ENCODE measurements around the gene VPS37C.
"Not testable (repeated sequence)": the region's sequence is repeated elsewhere in the genome, so short reads cannot be mapped to it uniquely, and the experiment has no call there.

The VPS37C gene

DNA sequence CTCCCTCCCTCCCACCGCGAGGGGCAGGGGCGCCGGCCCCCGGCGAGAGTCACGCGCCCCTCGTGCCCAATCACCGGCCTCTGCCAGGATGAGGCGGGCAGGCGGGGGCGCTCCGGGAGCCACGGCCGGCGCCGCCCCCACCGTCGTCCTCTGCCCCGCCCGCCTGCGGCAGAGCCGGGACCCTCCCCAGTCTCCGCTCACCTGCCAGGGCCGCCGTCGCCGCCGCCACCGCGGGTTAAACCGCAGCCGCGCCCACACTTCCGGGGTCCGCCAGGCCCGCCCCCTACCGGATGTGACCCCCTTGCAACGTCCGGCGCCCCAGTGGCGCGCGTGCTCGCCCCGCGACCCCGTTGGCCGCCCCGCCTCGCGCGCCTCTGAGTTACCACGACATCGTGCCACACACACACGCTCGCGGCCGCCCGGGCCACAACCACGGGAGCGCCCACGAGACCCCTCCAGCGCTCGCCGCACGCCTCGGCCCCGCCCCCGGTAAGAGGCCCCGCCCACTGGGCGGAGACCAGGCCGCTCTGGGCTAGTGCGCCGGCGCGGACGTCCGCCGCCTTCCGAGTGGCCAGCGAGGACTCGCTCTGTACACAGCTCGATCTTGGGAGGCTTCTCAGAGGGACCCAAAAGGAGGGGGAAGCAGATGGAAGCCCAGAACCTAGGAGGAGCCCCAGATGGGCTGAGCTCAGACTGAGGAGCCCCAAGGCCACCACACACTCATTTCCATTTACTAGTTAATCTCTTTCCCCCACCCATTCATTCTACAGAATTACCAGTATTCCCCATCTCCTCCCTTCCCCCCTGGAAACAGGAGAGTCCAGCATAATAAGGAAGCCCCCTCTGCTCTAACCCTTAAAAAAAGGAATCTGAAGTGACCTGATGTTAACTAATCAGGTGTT is at the start of gene VPS37C:
Gene VPS37C, minus strand, starts transcription at position 237 of the 902 bp plus-strand sequence. CDS start 22,597 bp downstream, outside the sequence.
- peak; percentile 47 for DNase-seq (ENCODE audit: low read depth, low spot score)

DNA sequence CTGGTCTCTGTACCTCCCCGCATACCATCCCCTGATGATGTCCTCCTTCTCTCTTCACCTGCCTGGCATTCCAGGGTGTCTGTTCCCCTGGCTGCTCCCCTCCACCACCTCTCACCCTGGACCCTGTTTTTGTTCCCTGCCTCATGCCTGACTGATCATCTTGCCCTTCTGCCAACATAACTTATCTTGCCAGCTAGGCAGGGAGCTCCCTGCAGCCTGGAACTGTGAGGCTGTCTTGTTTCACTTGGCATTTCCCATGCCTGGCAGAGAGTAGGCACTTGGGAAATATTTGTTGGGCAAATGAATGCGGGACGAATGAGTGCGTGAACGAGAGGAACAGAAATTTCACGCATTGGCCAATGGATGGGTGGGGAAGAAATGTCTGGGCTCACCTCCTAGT is 49.4 kb upstream of the VPS37C start:
- not testable (repeated sequence) for DNase-seq (ENCODE audit: low read depth, low spot score)

DNA sequence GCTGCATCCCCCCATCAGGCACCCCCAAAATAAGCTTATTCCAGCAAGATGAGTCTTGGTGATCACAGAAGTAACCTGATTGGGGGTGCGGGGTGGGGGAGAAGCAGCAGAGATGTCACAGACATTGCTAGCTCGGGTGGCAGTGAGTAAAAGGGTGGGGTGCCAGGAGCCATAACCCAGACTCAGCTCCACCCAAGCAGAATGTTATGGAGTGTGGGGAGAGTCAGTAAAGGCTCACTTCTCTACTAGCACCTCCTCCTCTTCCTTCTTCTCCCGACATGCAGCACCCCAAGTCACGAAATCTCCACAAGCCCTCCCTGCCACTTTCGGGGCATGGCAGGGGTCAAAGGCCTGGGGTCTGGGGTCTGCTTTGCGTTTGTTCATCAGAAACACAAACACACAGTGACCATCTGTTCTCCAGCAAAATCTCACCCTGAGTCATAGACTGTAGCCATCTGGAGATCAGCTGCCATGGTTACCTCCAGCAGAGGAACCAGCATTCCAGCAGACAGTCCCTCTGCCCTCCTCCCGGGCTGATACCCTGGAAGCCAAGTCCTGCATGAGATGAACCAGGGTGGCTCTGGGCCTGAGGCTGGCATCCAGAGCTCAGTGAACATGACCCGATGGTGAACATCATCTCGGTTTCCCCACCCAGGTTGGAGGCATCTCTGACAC is 46.5 kb upstream of the VPS37C start:
- not testable (repeated sequence) for DNase-seq (ENCODE audit: low read depth, low spot score)

DNA sequence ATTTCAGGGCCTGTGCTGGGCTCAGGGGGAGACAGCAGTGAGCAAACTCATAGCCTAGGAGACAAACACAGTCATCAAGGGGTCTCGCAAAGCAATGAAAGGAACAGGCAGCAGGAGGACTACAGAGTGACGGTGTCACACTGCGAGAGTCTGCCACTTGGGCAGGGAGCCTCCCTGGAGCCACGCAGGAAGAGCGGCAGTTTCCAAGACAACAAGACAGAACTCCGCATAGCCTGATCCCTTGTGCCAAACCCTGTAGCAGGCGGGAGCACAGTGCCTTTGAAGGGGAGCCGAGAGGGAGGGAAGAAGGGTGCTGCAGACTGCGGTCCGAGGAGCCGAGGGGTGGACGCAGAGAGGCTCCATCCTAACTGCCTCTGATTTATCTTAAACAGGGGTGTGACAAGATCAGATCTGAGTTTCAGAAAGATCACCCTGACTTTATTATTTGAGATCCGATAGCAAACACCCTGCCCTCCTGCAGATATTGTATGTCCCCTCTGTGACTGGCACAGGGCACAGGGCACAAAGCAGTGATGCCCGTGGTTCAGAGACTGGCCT is 43.4 kb upstream of the VPS37C start:
- not testable (repeated sequence) for DNase-seq (ENCODE audit: low read depth, low spot score)

DNA sequence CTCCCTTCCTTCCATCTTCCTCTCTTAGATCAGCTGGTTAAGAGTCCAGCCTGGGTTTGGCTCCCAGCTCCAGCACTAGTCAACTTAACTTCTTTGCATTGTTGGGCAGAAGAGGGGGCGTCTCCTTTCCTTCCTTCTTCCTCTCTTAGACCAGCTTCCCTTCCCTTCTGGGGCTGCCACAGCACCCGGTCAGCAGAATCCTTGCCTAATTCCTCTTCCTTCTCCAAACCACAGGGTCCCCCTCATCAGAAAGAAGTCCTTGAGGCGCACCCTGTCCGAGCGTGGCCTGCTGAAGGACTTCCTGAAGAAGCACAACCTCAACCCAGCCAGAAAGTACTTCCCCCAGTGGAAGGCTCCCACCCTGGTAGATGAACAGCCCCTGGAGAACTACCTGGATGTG is 42.6 kb upstream of the VPS37C start:
- DNase-seq (ENCODE audit: low read depth, low spot score), result not testable (repeated sequence)

DNA sequence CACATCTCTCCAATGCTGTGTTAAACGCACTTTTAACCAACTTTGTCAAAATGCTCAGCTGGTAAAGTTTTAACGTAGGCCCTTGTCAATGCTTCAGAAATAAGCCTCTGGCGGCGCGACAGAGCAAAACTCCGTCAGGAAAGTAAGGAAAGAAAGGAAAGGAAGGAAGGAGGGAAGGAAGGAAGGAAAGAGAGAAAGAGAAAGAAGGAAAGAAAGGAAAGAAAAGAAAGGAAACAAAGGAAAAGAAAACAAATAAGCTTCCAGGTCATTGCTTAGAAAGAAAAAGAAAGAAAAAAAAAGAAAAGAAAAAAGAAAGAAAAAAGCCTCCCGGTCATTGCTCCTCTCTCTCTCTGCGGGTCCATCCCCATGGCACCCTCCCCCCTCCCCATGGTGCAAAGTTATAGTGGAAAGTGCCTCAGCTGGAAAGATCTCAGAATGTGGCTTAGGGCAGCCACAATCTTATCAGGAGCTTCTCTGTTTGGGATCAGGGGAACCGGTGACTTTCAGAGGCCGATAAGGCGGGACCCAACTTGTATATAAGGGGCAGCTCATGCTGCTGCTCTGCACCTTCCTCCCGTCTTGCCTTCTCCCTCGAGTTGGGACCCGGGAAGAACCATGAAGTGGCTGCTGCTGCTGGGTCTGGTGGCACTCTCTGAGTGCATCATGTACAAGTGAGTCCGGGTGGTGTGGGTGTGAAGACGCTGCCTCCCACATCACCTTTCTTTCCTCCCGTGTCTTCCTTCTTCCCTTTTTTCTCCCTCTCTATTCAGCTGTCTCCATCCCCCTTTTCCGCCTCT is 41.9 kb upstream of the VPS37C start, which contains the start of gene PGA3:
Gene PGA3, plus strand, starts transcription at position 566 of the 797 bp plus-strand sequence. Its CDS starts 50 bp downstream, at position 616.
- DNase-seq (ENCODE audit: low read depth, low spot score), result not testable (repeated sequence)

DNA sequence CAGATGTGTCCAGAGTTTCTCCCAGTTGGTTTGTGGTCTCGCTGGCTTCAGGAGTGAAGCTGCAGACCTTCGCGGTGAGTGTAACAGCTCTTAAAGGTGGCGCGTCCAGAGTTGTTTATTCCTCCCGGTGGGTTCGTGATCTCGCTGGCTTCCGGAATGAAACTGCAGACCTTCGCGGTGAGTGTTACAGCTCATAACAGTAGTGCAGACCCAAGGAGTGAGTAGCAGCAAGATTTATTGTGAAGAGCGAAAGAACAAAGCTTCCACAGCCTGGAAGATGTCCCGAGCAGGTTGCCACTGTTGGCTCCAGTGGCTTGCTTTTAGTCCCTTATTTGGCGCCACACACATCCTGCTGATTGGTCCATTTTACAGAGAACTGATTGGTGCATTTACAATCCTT is 40.2 kb upstream of the VPS37C start:
- no peak for DNase-seq (ENCODE audit: low read depth, low spot score)

DNA sequence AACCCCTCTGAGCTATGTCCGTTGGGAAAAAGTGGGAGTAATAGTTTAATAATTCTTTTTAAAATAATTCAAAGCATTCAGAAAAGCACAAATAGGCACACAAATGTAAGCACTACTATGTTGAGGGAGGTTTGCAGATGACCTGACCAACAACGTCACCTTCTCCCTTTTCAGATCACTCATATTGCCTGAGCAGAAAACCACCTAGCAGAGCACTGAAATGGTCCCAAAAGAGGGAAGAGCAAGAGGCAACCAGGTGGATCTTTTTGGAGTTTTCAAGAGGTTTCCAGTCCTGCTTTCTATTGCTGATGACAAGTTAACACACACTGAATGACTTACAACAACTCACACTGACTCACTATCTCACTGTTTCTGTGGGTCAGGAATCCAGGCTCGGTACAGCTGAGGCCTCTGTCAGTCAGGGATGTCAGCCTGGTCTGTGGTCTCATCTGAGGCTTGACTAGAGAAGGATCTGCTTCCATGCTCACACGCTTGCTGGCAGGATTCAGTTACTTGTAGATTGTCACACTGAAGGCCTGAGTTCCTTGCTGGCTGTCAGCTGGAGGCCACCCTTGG is 37.8 kb upstream of the VPS37C start:
- no peak for DNase-seq (ENCODE audit: low read depth, low spot score)

DNA sequence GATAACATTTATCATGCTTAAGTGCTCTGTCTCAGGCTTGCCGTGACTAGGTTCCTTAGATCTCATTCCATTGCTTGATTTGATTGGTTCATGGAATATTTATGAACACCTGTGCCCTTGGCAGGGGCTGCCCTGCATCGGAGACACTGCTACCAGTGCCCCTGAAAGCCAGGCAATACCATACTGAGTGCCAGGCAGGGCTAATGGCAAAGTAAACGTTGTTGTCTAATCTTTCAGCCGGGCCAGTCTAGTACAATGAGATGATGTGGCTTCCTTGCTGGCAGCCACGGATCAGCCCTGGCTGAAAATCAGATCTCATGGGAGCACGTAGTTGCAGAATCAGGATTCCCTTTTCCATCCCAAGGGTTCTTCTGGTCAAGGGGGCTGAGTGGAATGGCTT is 37.1 kb upstream of the VPS37C start:
- DNase-seq (ENCODE audit: low read depth, low spot score), result no peak

DNA sequence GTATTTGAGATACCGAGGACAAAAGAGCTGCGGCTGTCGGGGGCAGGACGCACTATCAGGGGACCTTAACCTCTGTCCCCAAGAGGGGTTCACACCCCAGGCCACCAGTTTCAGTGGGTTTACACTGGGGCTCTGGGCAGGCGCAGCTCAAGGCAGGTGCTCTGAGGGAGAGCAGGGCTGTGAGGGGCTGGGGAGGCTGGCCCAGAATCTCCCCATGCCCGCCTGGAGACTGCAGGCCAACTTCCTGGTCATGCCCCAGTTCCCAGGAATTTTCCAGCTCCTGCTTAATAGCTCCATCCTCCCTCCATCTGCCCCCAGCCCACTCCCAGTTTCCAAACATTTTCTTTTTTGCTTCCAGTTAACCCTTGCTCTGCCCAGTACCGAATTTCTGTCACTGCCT is 34.5 kb upstream of the VPS37C start:
- no peak for DNase-seq (ENCODE audit: low read depth, low spot score)

DNA sequence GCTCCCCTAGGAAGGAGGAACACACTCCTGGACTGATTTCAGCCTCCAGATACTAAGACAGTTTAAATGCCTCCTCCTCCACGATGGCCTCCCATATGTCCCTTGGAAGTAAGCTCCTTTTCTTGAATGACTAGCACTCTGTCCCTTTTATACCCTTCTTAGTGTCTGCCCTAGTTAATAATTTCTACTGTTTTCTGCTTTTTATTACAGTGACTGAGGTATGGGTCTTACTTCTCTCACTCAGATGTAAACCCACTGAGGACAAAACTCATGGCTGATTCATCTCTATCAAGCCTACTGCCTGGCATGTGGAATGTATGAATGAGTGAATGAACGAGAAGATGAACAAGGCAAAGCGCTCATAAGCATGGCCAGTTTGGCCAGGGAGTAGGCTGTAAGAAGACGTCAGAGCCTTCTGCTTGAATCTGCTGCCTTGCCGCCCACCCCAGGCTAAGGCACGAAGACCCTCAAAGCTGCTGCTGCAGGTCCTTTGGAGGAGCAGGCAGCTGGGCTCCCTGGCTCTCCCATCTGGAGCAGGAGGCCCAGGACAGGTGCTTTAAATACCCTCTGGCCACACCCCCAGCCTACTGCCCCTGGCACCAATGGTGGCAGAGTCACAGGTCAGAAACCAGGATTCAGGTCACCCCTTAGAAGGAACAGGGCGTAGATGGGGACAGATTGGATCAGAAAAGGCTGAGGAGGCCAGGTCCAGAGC is 33.9 kb upstream of the VPS37C start:
- DNase-seq (ENCODE audit: low read depth, low spot score), result no peak

DNA sequence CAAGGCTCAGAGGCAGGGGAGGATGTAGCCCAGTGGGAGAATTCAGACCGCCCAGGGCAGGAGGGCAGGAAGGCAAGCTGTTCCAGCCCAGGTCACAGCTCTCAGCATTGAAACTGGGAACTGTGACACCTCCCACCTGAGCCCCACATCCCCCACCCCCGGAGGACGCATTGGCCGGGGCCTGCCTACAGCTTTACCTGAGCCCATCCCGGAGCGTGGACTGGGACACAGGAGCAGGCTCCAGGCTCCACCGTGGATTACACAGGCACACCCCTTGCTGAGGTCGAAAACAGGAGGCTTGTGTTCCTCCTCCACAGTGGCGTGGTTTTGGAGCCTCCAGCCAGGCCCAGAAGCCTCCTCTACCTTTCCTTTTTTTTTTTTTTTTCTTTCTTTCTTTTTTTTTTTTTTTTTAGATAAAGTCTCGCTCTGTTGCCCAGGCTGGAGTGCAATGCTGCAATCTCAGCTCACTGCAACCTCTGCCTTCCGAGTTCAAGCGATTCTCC is 33.0 kb upstream of the VPS37C start:
- no peak for DNase-seq (ENCODE audit: low read depth, low spot score)

DNA sequence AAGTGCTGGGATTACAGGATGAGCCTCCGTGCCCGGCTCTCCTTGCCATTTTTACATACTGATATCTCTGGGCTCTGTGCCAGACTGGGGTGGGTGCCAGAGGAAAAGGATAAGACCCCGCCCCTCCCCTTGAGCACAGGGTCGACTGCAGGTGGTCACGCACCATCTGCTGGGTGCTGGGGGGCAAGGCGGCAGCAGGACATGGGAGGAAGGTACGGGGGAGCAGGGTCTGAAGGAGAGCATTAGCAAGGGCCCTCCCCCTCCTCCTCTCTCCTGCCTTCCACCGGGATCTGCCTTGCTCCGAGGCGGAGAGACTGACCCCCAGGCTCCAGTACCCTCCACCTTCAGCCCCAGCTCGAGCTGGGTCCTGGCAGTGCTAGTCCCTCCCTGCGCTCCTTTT is 32.4 kb upstream of the VPS37C start:
- no peak for DNase-seq (ENCODE audit: low read depth, low spot score)

DNA sequence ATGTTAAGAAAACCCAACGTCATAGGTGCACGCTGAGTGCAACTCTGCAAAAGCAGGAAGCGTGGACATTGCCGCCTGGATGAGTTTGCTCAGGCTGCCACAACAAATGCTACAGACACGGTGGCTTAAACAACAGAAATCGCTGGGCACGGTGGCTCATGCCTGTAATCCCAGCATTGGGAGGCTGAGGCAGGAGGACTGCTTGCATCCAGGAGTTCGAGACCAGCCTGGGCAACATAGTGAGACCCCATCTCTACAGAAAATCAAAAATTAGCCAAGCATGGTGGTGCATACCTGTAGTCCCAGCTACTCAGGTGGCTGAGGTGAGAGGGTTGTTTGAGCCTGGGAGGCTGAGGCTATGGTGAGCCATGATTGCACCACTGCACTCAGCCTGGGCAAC is 28.7 kb upstream of the VPS37C start:
- no peak for DNase-seq (ENCODE audit: low read depth, low spot score)

DNA sequence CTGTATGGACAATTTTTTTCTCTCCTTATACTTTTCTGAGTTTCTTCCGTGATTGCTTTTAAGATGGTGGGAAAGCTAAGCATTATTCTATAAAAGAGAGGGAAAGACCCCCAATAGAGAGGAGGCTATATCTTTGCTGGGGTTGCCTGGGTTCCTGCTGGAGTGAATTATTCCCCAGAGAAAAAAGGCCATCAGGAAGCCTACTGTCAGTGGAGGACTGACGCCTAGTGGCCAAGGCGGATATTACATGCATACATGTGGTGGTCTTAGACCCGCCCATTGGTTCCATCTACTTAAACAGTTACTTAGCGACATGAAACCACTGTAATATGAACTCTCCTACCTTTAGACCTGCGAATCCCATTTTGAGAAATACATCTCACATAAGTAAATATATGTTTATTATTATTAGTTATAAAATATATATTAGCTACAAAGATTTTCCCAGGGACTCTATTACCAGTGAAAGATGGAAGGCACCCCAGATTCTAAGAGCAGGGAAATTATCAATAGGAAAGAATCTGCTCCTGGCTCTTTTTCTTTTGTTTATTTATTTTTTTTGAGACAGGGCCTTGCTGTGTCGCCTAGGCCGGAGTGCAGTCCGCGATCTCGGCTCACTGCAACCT is 26.4 kb upstream of the VPS37C start:
- DNase-seq (ENCODE audit: low read depth, low spot score), result peak; percentile 57

DNA sequence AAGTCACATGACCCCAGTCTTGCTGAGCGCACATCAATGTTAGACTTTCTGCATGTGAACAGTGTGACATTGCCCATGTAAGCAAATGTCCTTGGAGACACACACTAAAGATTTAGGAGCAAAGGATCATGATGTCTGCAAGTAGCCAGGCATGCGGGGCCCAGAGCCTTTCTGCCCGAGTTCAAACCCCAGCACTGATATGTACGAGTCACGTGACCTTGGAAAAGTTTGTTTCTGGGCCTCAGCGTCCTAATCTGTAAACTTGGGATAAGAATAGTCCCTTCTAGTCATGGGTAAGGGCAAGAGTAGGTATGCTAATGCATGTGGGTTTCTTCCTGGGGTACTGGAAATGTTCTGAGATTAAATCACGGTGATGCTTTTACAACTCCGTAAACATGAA is 25.3 kb upstream of the VPS37C start:
- DNase-seq (ENCODE audit: low read depth, low spot score), result no peak

DNA sequence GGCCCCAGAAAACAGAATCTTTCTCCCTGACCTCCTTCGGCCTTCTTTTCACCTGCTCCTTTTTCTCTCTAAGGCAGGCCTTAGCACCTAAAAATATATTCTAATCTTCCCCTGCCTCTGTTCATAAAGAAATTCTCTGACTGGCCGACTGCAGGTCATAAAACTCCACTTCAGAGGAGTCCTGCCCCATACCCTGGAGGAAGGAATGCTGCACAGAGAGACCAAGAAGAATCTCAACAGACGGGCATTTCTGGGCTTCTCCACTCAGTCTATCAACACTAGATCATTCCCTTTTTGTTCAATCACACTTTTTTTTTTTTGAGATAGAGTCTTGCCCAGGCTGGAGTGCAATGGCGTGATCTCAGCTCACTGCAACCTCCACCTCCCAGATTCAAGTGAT is 22.4 kb upstream of the VPS37C start:
- DNase-seq (ENCODE audit: low read depth, low spot score), result no peak

DNA sequence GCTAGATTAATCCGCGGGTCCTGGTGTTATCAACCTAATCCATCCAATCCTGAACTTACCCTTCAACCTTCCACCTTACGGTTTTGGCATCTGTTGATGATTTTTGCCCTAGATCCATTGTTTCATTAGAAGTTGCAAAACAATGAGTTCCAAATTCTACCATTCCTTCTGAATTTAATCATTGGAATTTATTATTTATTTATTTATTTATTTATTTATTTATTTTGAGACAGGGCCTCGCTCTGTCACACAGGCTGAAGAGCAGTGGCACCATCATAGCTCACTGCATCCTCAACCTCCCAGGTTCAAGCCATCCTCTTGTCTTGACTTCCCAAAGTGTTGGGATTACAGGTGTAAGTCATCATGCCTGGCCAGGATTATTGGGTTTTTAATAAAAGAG is 20.3 kb upstream of the VPS37C start:
- DNase-seq (ENCODE audit: low read depth, low spot score), result no peak

DNA sequence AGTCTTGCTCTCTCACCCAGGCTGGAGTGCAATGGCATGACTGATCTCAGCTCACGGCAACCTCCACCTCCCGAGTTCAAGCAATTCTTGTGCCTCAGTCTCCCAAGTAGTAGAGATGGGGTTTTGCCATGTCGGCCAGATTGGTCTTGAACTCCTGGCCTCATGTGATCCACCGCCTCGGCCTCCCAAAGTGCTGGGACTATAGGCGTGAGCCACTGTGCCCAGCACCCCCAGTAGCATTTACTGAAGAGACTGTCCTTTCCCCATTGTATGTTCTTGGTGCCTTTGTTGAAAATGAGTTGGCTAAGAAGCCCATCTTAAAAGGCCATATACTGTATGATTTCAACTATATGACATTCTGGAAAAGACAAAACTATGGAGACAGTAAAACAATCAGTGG is 19.0 kb upstream of the VPS37C start:
- DNase-seq (ENCODE audit: low read depth, low spot score), result not testable (repeated sequence)

DNA sequence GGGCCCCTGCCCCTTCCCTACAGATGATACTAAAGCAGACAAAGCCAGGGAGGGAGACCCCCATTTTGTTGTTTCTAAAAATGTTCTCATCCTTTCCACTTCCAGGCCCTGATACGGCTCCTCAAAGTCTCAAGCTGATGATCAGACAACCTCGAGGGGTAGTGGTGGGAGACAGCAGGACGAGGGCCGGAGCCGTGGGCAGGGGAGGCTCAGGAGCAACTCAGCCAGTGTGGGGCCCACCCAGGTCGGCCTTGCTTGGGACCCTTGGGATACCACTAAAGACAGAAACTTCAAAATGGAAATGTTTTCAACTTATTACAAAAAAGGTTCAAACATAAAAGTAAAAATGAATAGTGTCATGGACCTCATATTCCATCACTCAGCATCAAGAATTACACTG is 15.2 kb upstream of the VPS37C start:
- DNase-seq (ENCODE audit: low read depth, low spot score), result no peak
